ENCODE measurements around the gene RHOB. TPM values are rescaled to one million over a fixed set of nuclear protein-coding genes. Genes with fewer than 3 reads are reported as not detected.

The RHOB gene
- total and polyA plus RNA-seq, 4 experiments from 2014 or later, result 0.68 to 8.9 (median 4.4) TPM

GRCh38 chr2:20421988-20422370 lies 24.9 kb upstream of the RHOB start:
- Histone ChIP-seq H3K27ac (ENCODE audit: low read depth, low read length) (no peak overlapping the region), H3K9me3 (ENCODE audit: control insufficient read depth in 1 of 2, low read length in 2 of 2) (no peaks in the 10 kb centered on the region), H3K27me3 (ENCODE audit: insufficient read depth, low read length) (no peaks in the 10 kb centered on the region), H3K4me1 (ENCODE audit: insufficient read depth, low read length) (peaks cover 15% of the 10 kb centered on the region), H3K36me3 (ENCODE audit: insufficient read depth, low read length) (no peaks in the 10 kb centered on the region), H3K4me3 (ENCODE audit: low read length in 2 of 2) (no peak overlapping the region)
- H3K36me3 Mint-ChIP-seq, result no peaks in the 10 kb centered on the region
- H3K4me1 Mint-ChIP-seq, result peaks cover 11 to 22% (median 15%) of the 10 kb centered on the region in 4 donors
- DNase-seq, result no peak
- POLR2A ChIA-PET (ENCODE audit: partially characterized antibody), result no interaction called here
- H3K9me3 Mint-ChIP-seq, result no peaks in the 10 kb centered on the region
- CTCF ChIA-PET (ENCODE audit: partially characterized antibody), result interaction anchor here (1.6 to 10.1 kb wide), 3 partner anchors 10 to 229 kb away, joined by 3 to 93 read pairs (median 8); partner anchors contain the start of gene HS1BP3
- intact Hi-C loops (cut with micrococcal nuclease), result no loop called here
- no peak overlapping the region for H3K27ac Mint-ChIP-seq
- no peak overlapping the region for H3K4me3 Mint-ChIP-seq
- H3K27me3 Mint-ChIP-seq, result peaks cover 4 to 8% of the 10 kb centered on the region in 2 donors

- Histone ChIP-seq H3K36me3 (ENCODE audit: insufficient read depth, low read length) (no peaks in the 10 kb centered on the region), H3K4me3 (ENCODE audit: low read length in 2 of 2) (no peak overlapping the region), H3K27me3 (ENCODE audit: insufficient read depth, low read length) (no peaks in the 10 kb centered on the region), H3K9me3 (ENCODE audit: control insufficient read depth in 1 of 2, low read length in 2 of 2) (no peaks in the 10 kb centered on the region), H3K27ac (ENCODE audit: low read depth, low read length) (no peak overlapping the region), H3K4me1 (ENCODE audit: insufficient read depth, low read length) (peaks cover 15% of the 10 kb centered on the region)
- ChIA-PET POLR2A (ENCODE audit: partially characterized antibody) (interaction anchor here (1.1 to 2.4 kb wide), 3 partner anchors 11 to 550 kb away, joined by 3 to 14 read pairs (median 3); partner anchors contain the start of gene RHOB), CTCF (ENCODE audit: partially characterized antibody) (interaction anchor here (1.6 to 10.1 kb wide), 3 partner anchors 10 to 228 kb away, joined by 3 to 93 read pairs (median 8); partner anchors contain the start of gene HS1BP3)
- Mint-ChIP-seq H3K36me3 (no peaks in the 10 kb centered on the region), H3K4me3 (no peak overlapping the region), H3K27ac (peak overlapping the region in 1 of 7 donors; percentile 44), H3K4me1 (peaks cover 11 to 22% (median 15%) of the 10 kb centered on the region in 4 donors), H3K9me3 (no peaks in the 10 kb centered on the region), H3K27me3 (peaks cover 4 to 5% of the 10 kb centered on the region in 2 donors)
- intact Hi-C loops (cut with micrococcal nuclease), result no loop called here
- no peak for DNase-seq
Measured at GRCh38 chr2:20422402-20423271, 24.2 kb upstream of the RHOB start.

GRCh38 chr2:20423359-20423758 lies 23.5 kb upstream of the RHOB start:
- no peak overlapping the region for H3K4me3 Mint-ChIP-seq
- intact Hi-C loops (cut with micrococcal nuclease), result no loop called here

GRCh38 chr2:20423847-20424246 lies 23.0 kb upstream of the RHOB start:
- H3K4me3 Mint-ChIP-seq, result peak overlapping the region in 3 of 8 donors; percentile 20 to 48 (median 25)

More at GRCh38 chr2:20423359-20423758, 23.5 kb upstream of the RHOB start:
- Histone ChIP-seq H3K27ac (ENCODE audit: low read depth, low read length) (no peak overlapping the region), H3K27me3 (ENCODE audit: insufficient read depth, low read length) (no peaks in the 10 kb centered on the region), H3K4me3 (ENCODE audit: low read length in 2 of 2) (no peak overlapping the region), H3K9me3 (ENCODE audit: control insufficient read depth in 1 of 2, low read length in 2 of 2) (no peaks in the 10 kb centered on the region), H3K36me3 (ENCODE audit: insufficient read depth, low read length) (no peaks in the 10 kb centered on the region), H3K4me1 (ENCODE audit: insufficient read depth, low read length) (peaks cover 15% of the 10 kb centered on the region)
- H3K9me3 Mint-ChIP-seq, result no peaks in the 10 kb centered on the region
- ChIA-PET CTCF (ENCODE audit: partially characterized antibody) (interaction anchor here (2.9 to 10.1 kb wide), 2 partner anchors 11 to 227 kb away, joined by 8 to 93 read pairs; partner anchors contain the start of gene HS1BP3), POLR2A (ENCODE audit: partially characterized antibody) (interaction anchor here (1.1 to 2.4 kb wide), 3 partner anchors 12 to 551 kb away, joined by 3 to 14 read pairs (median 3); partner anchors contain the start of gene RHOB)
- peaks cover 11 to 22% (median 15%) of the 10 kb centered on the region in 4 donors for H3K4me1 Mint-ChIP-seq
- H3K27ac Mint-ChIP-seq, result peak overlapping the region in 2 of 7 donors; percentile 50 to 83
- no peak for DNase-seq
- no peaks in the 10 kb centered on the region for H3K36me3 Mint-ChIP-seq
- H3K27me3 Mint-ChIP-seq, result peaks cover 4% of the 10 kb centered on the region in 2 donors

GRCh38 chr2:20424300-20425290 lies 22.3 kb upstream of the RHOB start:
- no peak overlapping the region for H3K27ac ChIP-seq (ENCODE audit: low read depth, low read length)
- Mint-ChIP-seq H3K27ac (peak overlapping the region in 6 of 7 donors; percentile 82 to 94 (median 86)), H3K27me3 (peaks cover 4% of the 10 kb centered on the region in 2 donors), H3K36me3 (no peaks in the 10 kb centered on the region), H3K9me3 (no peaks in the 10 kb centered on the region), H3K4me1 (peaks cover 11 to 22% (median 17%) of the 10 kb centered on the region in 4 donors), H3K4me3 (peak overlapping the region in 7 of 8 donors; percentile 44 to 70 (median 63))
- CTCF ChIA-PET (ENCODE audit: partially characterized antibody), result interaction anchor here (0.7 to 10.1 kb wide), 5 partner anchors 12 to 236 kb away, joined by 3 to 93 read pairs (median 5); partner anchors contain the start of gene HS1BP3
- no peak overlapping the region for H3K4me3 ChIP-seq (ENCODE audit: low read length in 2 of 2)
- POLR2A ChIA-PET (ENCODE audit: partially characterized antibody), result interaction anchor here (2.4 kb wide), 1 partner anchor 23 kb away, joined by 14 read pairs; the partner anchor contains the start of gene RHOB
- peaks cover 15% of the 10 kb centered on the region for H3K4me1 ChIP-seq (ENCODE audit: insufficient read depth, low read length)
- no peaks in the 10 kb centered on the region for H3K36me3 ChIP-seq (ENCODE audit: insufficient read depth, low read length)
- no peaks in the 10 kb centered on the region for H3K9me3 ChIP-seq (ENCODE audit: control insufficient read depth in 1 of 2, low read length in 2 of 2)
- peak in 1 of 5 donors; percentile 9 for DNase-seq
- no peaks in the 10 kb centered on the region for H3K27me3 ChIP-seq (ENCODE audit: insufficient read depth, low read length)
- intact Hi-C loops (cut with micrococcal nuclease), result no loop called here

More at GRCh38 chr2:20423847-20424246, 23.0 kb upstream of the RHOB start:
- peaks cover 11 to 22% (median 15%) of the 10 kb centered on the region in 4 donors for H3K4me1 Mint-ChIP-seq
- H3K4me3 ChIP-seq (ENCODE audit: low read length in 2 of 2), result no peak overlapping the region
- intact Hi-C loops (cut with micrococcal nuclease), result no loop called here
- H3K27me3 ChIP-seq (ENCODE audit: insufficient read depth, low read length), result no peaks in the 10 kb centered on the region
- peak overlapping the region in 6 of 7 donors; percentile 50 to 89 (median 76) for H3K27ac Mint-ChIP-seq
- H3K9me3 ChIP-seq (ENCODE audit: control insufficient read depth in 1 of 2, low read length in 2 of 2), result no peaks in the 10 kb centered on the region
- ChIA-PET POLR2A (ENCODE audit: partially characterized antibody) (interaction anchor here (1.1 to 2.4 kb wide), 3 partner anchors 12 to 551 kb away, joined by 3 to 14 read pairs (median 3); partner anchors contain the start of gene RHOB), CTCF (ENCODE audit: partially characterized antibody) (interaction anchor here (2.9 to 10.1 kb wide), 2 partner anchors 11 to 227 kb away, joined by 8 to 93 read pairs; partner anchors contain the start of gene HS1BP3)
- no peaks in the 10 kb centered on the region for H3K36me3 ChIP-seq (ENCODE audit: insufficient read depth, low read length)
- peaks cover 15% of the 10 kb centered on the region for H3K4me1 ChIP-seq (ENCODE audit: insufficient read depth, low read length)
- H3K27ac ChIP-seq (ENCODE audit: low read depth, low read length), result no peak overlapping the region
- H3K36me3 Mint-ChIP-seq, result no peaks in the 10 kb centered on the region
- no peak for DNase-seq
- peaks cover 4% of the 10 kb centered on the region in 2 donors for H3K27me3 Mint-ChIP-seq
- no peaks in the 10 kb centered on the region for H3K9me3 Mint-ChIP-seq

GRCh38 chr2:20425371-20425881 lies 21.4 kb upstream of the RHOB start:
- Histone ChIP-seq H3K27me3 (ENCODE audit: insufficient read depth, low read length) (no peaks in the 10 kb centered on the region), H3K4me1 (ENCODE audit: insufficient read depth, low read length) (peaks cover 15% of the 10 kb centered on the region), H3K36me3 (ENCODE audit: insufficient read depth, low read length) (no peaks in the 10 kb centered on the region), H3K4me3 (ENCODE audit: low read length in 2 of 2) (no peak overlapping the region), H3K9me3 (ENCODE audit: control insufficient read depth in 1 of 2, low read length in 2 of 2) (no peaks in the 10 kb centered on the region), H3K27ac (ENCODE audit: low read depth, low read length) (no peak overlapping the region)
- ChIA-PET POLR2A (ENCODE audit: partially characterized antibody) (interaction anchor here (2.4 kb wide), 1 partner anchor 22 kb away, joined by 14 read pairs; the partner anchor contains the start of gene RHOB), CTCF (ENCODE audit: partially characterized antibody) (interaction anchor here (0.8 to 10.1 kb wide), 4 partner anchors 11 to 235 kb away, joined by 3 to 93 read pairs (median 4); no protein-coding TSS in a partner anchor)
- Mint-ChIP-seq H3K4me1 (peaks cover 11 to 22% (median 17%) of the 10 kb centered on the region in 4 donors), H3K4me3 (peak overlapping the region in 3 of 8 donors; percentile 63 to 70 (median 68)), H3K9me3 (no peaks in the 10 kb centered on the region), H3K27ac (peak overlapping the region in 6 of 7 donors; percentile 46 to 94 (median 86)), H3K27me3 (peaks cover 0 to 2% of the 10 kb centered on the region in 2 donors), H3K36me3 (no peaks in the 10 kb centered on the region)
- no peak for DNase-seq
- intact Hi-C loops (cut with micrococcal nuclease), result no loop called here

Data from CD4-positive, alpha-beta memory T cell (primary cell).